Upper lobe of left lung (tissue), 4 donors: ENCODE measurements around the gene NFATC3.

Experiments
- CTCF ChIP-seq, 6 experiments: fragments of 450-650 bp in 4 of 6; fragments of 200-600 bp in 2 of 6; sonication (generic) in 2 of 6; IDR thresholded peaks; one replicate each; pipeline ENCODE4 v1.5.1; 2016 to 2019; ENCODE audit warnings: antibody characterized with exemption in 6 of 6
- EP300 ChIP-seq, 4 donors: sonication (generic); formaldehyde crosslinking; IDR thresholded peaks; one replicate each; pipeline ENCODE4 v1.5.1; 2017; ENCODE audit warnings: antibody characterized with exemption in 4 of 4, control low read depth in 2 of 4

GRCh38 chr16:68187505-68187904 lies 102.3 kb downstream of the NFATC3 start:
- TF ChIP-seq CTCF (IDR thresholded peaks at IDR 0.05) (no peak), EP300 (IDR thresholded peaks at IDR 0.05) (no peak)
